ENCODE results near the gene EXOSC3. TPM values are rescaled to one million over a fixed set of nuclear protein-coding genes. Genes with fewer than 3 reads are reported as not detected.
"Not testable (repeated sequence)": the region's sequence is repeated elsewhere in the genome, so short reads cannot be mapped to it uniquely, and the experiment has no call there.

EXOSC3 gene
- total and polyA plus RNA-seq, 2 donors (not counting 3 experiments of a cell fraction or from before 2014, with no cell fraction given) = 25.0 to 38.0 TPM

- dilution Hi-C loops (cut with MboI; ENCODE audit: extremely low pct_ligation_motif_present, low sequenced_read_pairs); DNase-seq (ENCODE audit: low read depth, low spot score); CTCF ChIA-PET; H3K27ac ChIP-seq (ENCODE audit: insufficient read depth, low read depth, low read length); H3K9ac ChIP-seq (replicated peaks; ENCODE audit: extremely low read depth, insufficient read depth, low read length); H3K79me2 ChIP-seq (ENCODE audit: control insufficient read depth, insufficient read depth, low read length); H4K20me1 ChIP-seq (replicated peaks; ENCODE audit: control insufficient read depth, extremely low read depth, insufficient read depth, low read length); H3K4me1 ChIP-seq (ENCODE audit: control insufficient read depth, extremely low read depth, insufficient read depth, low read length); H3K4me3 ChIP-seq (replicated peaks in 1 of 3; ENCODE audit: insufficient read depth in 1 of 3, low read depth in 1 of 3, low read length in 3 of 3); BruUV-seq (replicated peaks); POLR2A ChIA-PET; H3K9me1 ChIP-seq (replicated peaks; ENCODE audit: control insufficient read depth, extremely low read depth, insufficient read depth, low read length); FAIRE-seq; H3K27me3 ChIP-seq (ENCODE audit: control insufficient read depth in 2 of 2, insufficient read depth in 2 of 2, low read length in 2 of 2); H2AFZ ChIP-seq (ENCODE audit: low read depth, low read length); H3K9me3 ChIP-seq (replicated peaks; ENCODE audit: control insufficient read depth, insufficient read depth, low read length); H3K4me2 ChIP-seq (ENCODE audit: insufficient read depth, low read length); H3K36me3 ChIP-seq (ENCODE audit: control insufficient read depth in 2 of 2, extremely low read depth in 1 of 2, insufficient read depth in 2 of 2, low read length in 2 of 2): not testable (repeated sequence)
- intact Hi-C loops (cut with micrococcal nuclease) = loop anchor here (2.0 to 5.0 kb wide), 3 partner anchors 33 to 169 kb away; partner anchors contain the start of genes DCAF10 and EXOSC3
Measured at GRCh38 chr9:37751704-37752103, 33.2 kb downstream of the EXOSC3 start.

DNA sequence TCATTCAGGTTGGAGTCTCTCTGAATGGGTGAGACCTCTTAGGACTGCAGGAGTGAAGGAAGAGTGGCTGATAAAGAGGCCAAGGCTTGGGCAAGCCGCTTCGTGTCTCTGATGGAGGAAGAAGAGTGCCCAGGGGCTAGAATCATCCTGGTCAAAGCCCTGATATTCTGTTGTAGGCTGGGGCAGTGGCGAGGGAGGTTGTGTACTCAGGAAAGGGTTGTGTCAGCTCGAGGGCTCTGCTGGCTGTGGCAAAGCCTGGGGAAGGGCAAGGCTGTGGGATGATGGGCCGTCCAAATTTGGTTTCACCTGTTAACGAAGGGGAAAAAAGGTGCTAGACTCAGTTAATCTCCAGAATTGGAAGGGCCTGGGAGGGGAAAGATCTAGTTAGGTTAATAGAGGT is 33.7 kb downstream of the EXOSC3 start:
- CTCF ChIA-PET = interaction anchor here (3.8 kb wide), 1 partner anchor 513 kb away, joined by 21 read pairs; no protein-coding TSS in a partner anchor
- Histone ChIP-seq H3K4me1 (ENCODE audit: control insufficient read depth, extremely low read depth, insufficient read depth, low read length) (peaks cover 10% of the 10 kb centered on the region), H3K27me3 (ENCODE audit: control insufficient read depth in 2 of 2, insufficient read depth in 2 of 2, low read length in 2 of 2) (peaks cover 0 to 6% of the 10 kb centered on the region in 2 experiments), H3K4me2 (ENCODE audit: insufficient read depth, low read length) (no peak overlapping the region), H3K9me1 (replicated peaks; ENCODE audit: control insufficient read depth, extremely low read depth, insufficient read depth, low read length) (no peaks in the 10 kb centered on the region), H3K27ac (ENCODE audit: insufficient read depth, low read depth, low read length) (no peak overlapping the region), H2AFZ (ENCODE audit: low read depth, low read length) (no peak overlapping the region), H3K36me3 (ENCODE audit: control insufficient read depth in 2 of 2, extremely low read depth in 1 of 2, insufficient read depth in 2 of 2, low read length in 2 of 2) (no peaks in the 10 kb centered on the region), H4K20me1 (replicated peaks; ENCODE audit: control insufficient read depth, extremely low read depth, insufficient read depth, low read length) (no peaks in the 10 kb centered on the region), H3K9ac (replicated peaks; ENCODE audit: extremely low read depth, insufficient read depth, low read length) (no peak overlapping the region), H3K79me2 (ENCODE audit: control insufficient read depth, insufficient read depth, low read length) (peaks cover 7% of the 10 kb centered on the region), H3K9me3 (replicated peaks; ENCODE audit: control insufficient read depth, insufficient read depth, low read length) (no peaks in the 10 kb centered on the region), H3K4me3 (replicated peaks in 1 of 3; ENCODE audit: insufficient read depth in 1 of 3, low read depth in 1 of 3, low read length in 3 of 3) (no peak overlapping the region)
- POLR2A ChIA-PET = no interaction called here
- intact Hi-C loops (cut with micrococcal nuclease) (loop anchor here (5.0 kb wide), 1 partner anchor 169 kb away; no protein-coding TSS in a partner anchor), dilution Hi-C loops (cut with MboI; ENCODE audit: extremely low pct_ligation_motif_present, low sequenced_read_pairs) (no loop called here)
- no TSS peak for BruUV-seq (replicated peaks)
- TF ChIP-seq POLR2AphosphoS5 (IDR thresholded peaks at IDR 0.05; ENCODE audit: insufficient read depth, low read depth, low read length) = no peak
- no peak for TF ChIP-seq MYC (IDR thresholded peaks at IDR 0.05; ENCODE audit: low read depth, low read length)
- TF ChIP-seq GATA2 (IDR thresholded peaks at IDR 0.05; ENCODE audit: insufficient read depth, insufficient read length, low read depth, low read length) = no peak
- TF ChIP-seq JUN (IDR thresholded peaks at IDR 0.05; ENCODE audit: borderline replicate concordance, insufficient read depth, insufficient read length, low read depth) = no peak
- TF ChIP-seq CTCF (IDR thresholded peaks at IDR 0.05; ENCODE audit: extremely low read depth in 1 of 2, insufficient read depth in 1 of 2, low read depth in 1 of 2, low read length in 2 of 2) = no peak
- TF ChIP-seq POLR2A (IDR thresholded peaks at IDR 0.05; ENCODE audit: low read depth, low read length) = no peak
- TF ChIP-seq, protein P1, sequence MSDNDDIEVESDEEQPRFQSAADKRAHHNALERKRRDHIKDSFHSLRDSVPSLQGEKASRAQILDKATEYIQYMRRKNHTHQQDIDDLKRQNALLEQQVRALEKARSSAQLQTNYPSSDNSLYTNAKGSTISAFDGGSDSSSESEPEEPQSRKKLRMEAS (IDR thresholded peaks at IDR 0.05; ENCODE audit: insufficient read depth, insufficient read length) = no peak
- no peak for TF ChIP-seq FOS (IDR thresholded peaks at IDR 0.05; ENCODE audit: borderline replicate concordance, insufficient read depth, low read length)
- TF ChIP-seq EZH2 (IDR thresholded peaks at IDR 0.05; ENCODE audit: borderline replicate concordance, low read depth, low read length, severe bottlenecking) = no peak
- DNase-seq (ENCODE audit: low read depth, low spot score) = no peak
- FAIRE-seq = no peak
